Muscle layer of duodenum (tissue), 2 donors: Measurements from ENCODE around the gene TCF7L1.

Experiments used
- H3K27ac ChIP-seq: one replicate; pipeline ENCODE4 v1.7.0; 2013; ENCODE audit warnings: mild to moderate bottlenecking, low read length
- H3K27me3 ChIP-seq: one replicate; pipeline ENCODE4 v1.7.0; 2013; ENCODE audit warnings: low read depth, mild to moderate bottlenecking, control low read depth, low read length
- H3K36me3 ChIP-seq, 2 donors: one replicate each; pipeline ENCODE4 v1.7.0; 2013; ENCODE audit warnings: low read length in 2 of 2, control low read depth in 1 of 2, mild to moderate bottlenecking in 1 of 2; ENCODE audit not compliant: insufficient read depth in 2 of 2, control insufficient read depth in 1 of 2
- H3K4me1 ChIP-seq, 2 donors: one replicate each; pipeline ENCODE4 v1.7.0; 2013; ENCODE audit warnings: low read length in 2 of 2, mild to moderate bottlenecking in 2 of 2, control low read depth in 1 of 2, moderate library complexity in 1 of 2; ENCODE audit not compliant: insufficient read depth in 2 of 2, control insufficient read depth in 1 of 2
- H3K4me3 ChIP-seq, 2 donors: one replicate each; pipeline ENCODE4 v1.7.0; 2013; ENCODE audit warnings: low read length in 2 of 2, low read depth in 1 of 2, mild to moderate bottlenecking in 1 of 2
- H3K9me3 ChIP-seq, 2 donors: one replicate each; pipeline ENCODE4 v1.7.0; 2013; ENCODE audit warnings: low read length in 2 of 2, control low read depth in 1 of 2, mild to moderate bottlenecking in 1 of 2; ENCODE audit not compliant: control insufficient read depth in 1 of 2
- donor health status: healthy.

TCF7L1 gene

GRCh38 chr2:85257970-85258605 lies 124.9 kb downstream of the TCF7L1 start:
- no peaks in the 10 kb centered on the region for H3K27me3 ChIP-seq
- peaks cover 9 to 61% of the 10 kb centered on the region in 2 donors for H3K4me1 ChIP-seq
- H3K36me3 ChIP-seq: no peaks in the 10 kb centered on the region
- H3K27ac ChIP-seq: no peak overlapping the region
- no peak overlapping the region for H3K4me3 ChIP-seq
- H3K9me3 ChIP-seq: no peaks in the 10 kb centered on the region

GRCh38 chr2:85259101-85259590 lies 126.0 kb downstream of the TCF7L1 start:
- Histone ChIP-seq H3K9me3 (no peaks in the 10 kb centered on the region), H3K4me3 (no peak overlapping the region), H3K27ac (peak overlapping the region; percentile 69), H3K36me3 (no peaks in the 10 kb centered on the region), H3K27me3 (no peaks in the 10 kb centered on the region), H3K4me1 (peaks cover 9 to 60% of the 10 kb centered on the region in 2 donors)

GRCh38 chr2:85259879-85260278 lies 126.7 kb downstream of the TCF7L1 start:
- no peak overlapping the region for H3K27ac ChIP-seq

GRCh38 chr2:85263591-85263990 lies 130.4 kb downstream of the TCF7L1 start:
- Histone ChIP-seq H3K27me3 (no peaks in the 10 kb centered on the region), H3K4me3 (no peak overlapping the region), H3K27ac (no peak overlapping the region), H3K9me3 (no peaks in the 10 kb centered on the region), H3K4me1 (peaks cover 7 to 33% of the 10 kb centered on the region in 2 donors), H3K36me3 (no peaks in the 10 kb centered on the region)

More at GRCh38 chr2:85259879-85260278, 126.7 kb downstream of the TCF7L1 start:
- no peak overlapping the region for H3K4me3 ChIP-seq
- H3K36me3 ChIP-seq: no peaks in the 10 kb centered on the region
- no peaks in the 10 kb centered on the region for H3K27me3 ChIP-seq
- H3K9me3 ChIP-seq: no peaks in the 10 kb centered on the region
- H3K4me1 ChIP-seq: peaks cover 10 to 57% of the 10 kb centered on the region in 2 donors

- Histone ChIP-seq H3K4me3 (no peak overlapping the region), H3K9me3 (no peaks in the 10 kb centered on the region), H3K4me1 (peaks cover 7 to 25% of the 10 kb centered on the region in 2 donors), H3K36me3 (no peaks in the 10 kb centered on the region), H3K27me3 (no peaks in the 10 kb centered on the region), H3K27ac (no peak overlapping the region)
These were observed 131.3 kb downstream of the TCF7L1 start for GRCh38 chr2:85264471-85264870.

- Histone ChIP-seq H3K27me3 (no peaks in the 10 kb centered on the region), H3K27ac (no peak overlapping the region), H3K4me3 (no peak overlapping the region)
These were observed 132.1 kb downstream of the TCF7L1 start for GRCh38 chr2:85265304-85265703.

GRCh38 chr2:85266146-85267041 lies 133.2 kb downstream of the TCF7L1 start:
- no peak overlapping the region for H3K4me3 ChIP-seq
- no peaks in the 10 kb centered on the region for H3K36me3 ChIP-seq
- H3K4me1 ChIP-seq: peaks cover 12 to 17% of the 10 kb centered on the region in 2 donors
- H3K9me3 ChIP-seq: no peaks in the 10 kb centered on the region
- H3K27me3 ChIP-seq: no peaks in the 10 kb centered on the region
- no peak overlapping the region for H3K27ac ChIP-seq

More at GRCh38 chr2:85265304-85265703, 132.1 kb downstream of the TCF7L1 start:
- Histone ChIP-seq H3K4me1 (peaks cover 11 to 18% of the 10 kb centered on the region in 2 donors), H3K36me3 (no peaks in the 10 kb centered on the region), H3K9me3 (no peaks in the 10 kb centered on the region)

- Histone ChIP-seq H3K4me1 (peaks cover 11 to 25% of the 10 kb centered on the region in 2 donors), H3K9me3 (no peaks in the 10 kb centered on the region), H3K27ac (no peak overlapping the region), H3K4me3 (no peak overlapping the region), H3K27me3 (no peaks in the 10 kb centered on the region), H3K36me3 (no peaks in the 10 kb centered on the region)
These were observed 136.8 kb downstream of the TCF7L1 start for GRCh38 chr2:85269959-85270358.

GRCh38 chr2:85272357-85272756 lies 139.2 kb downstream of the TCF7L1 start:
- Histone ChIP-seq H3K4me1 (peaks cover 9 to 31% of the 10 kb centered on the region in 2 donors), H3K27ac (no peak overlapping the region), H3K36me3 (no peaks in the 10 kb centered on the region), H3K9me3 (no peaks in the 10 kb centered on the region), H3K4me3 (no peak overlapping the region), H3K27me3 (no peaks in the 10 kb centered on the region)

- Histone ChIP-seq H3K36me3 (no peaks in the 10 kb centered on the region), H3K9me3 (no peaks in the 10 kb centered on the region), H3K4me3 (no peak overlapping the region), H3K27me3 (no peaks in the 10 kb centered on the region), H3K27ac (no peak overlapping the region), H3K4me1 (peaks cover 9 to 45% of the 10 kb centered on the region in 2 donors)
These were observed 140.8 kb downstream of the TCF7L1 start for GRCh38 chr2:85273738-85274731.
